Adrenal gland (tissue), 12 donors: ENCODE data around the gene RNASE7. TPM values are rescaled to one million over a fixed set of nuclear protein-coding genes. Genes with fewer than 3 reads are reported as not detected.

ENCODE experiments used
- DNase-seq, 7 donors: peaks; one replicate each; pipeline ENCODE4 v3.0.0-alpha.2; 2019 to 2020
- H3K27ac ChIP-seq, 5 donors: fragments of 200-600 bp; sonication (generic) in 4 of 5; 1 replicate in 3 of 5; 2 replicates in 2 of 5; pipeline versions ENCODE4 v1.5.1 to v1.8.0; 2016 to 2020; ENCODE audit warnings: mild to moderate bottlenecking in 1 of 5
- H3K27me3 ChIP-seq: fragments of 200-600 bp; 2 replicates; pipeline ENCODE4 v1.8.0; 2021
- H3K36me3 ChIP-seq, 2 donors: fragments of 200-600 bp; replicated peaks in 1 of 2; 1 replicate in 1 of 2; 2 replicates in 1 of 2; pipeline versions ENCODE4 v1.5.1 to v1.8.0; 2018 to 2022
- H3K4me1 ChIP-seq, 2 donors: fragments of 200-600 bp; replicated peaks in 1 of 2; 1 replicate in 1 of 2; 2 replicates in 1 of 2; pipeline versions ENCODE4 v1.5.1 to v1.8.0; 2018 to 2021
- H3K4me3 ChIP-seq, 4 donors: fragments of 200-600 bp; sonication (generic) in 3 of 4; one replicate each; pipeline ENCODE4 v1.5.1; 2016 to 2018
- H3K9me3 ChIP-seq, 3 donors: fragments of 200-600 bp; sonication (generic) in 1 of 3; replicated peaks in 1 of 3; 1 replicate in 2 of 3; 2 replicates in 1 of 3; pipeline versions ENCODE4 v1.5.1 to v1.8.0; 2016 to 2021
- CTCF ChIP-seq, 6 experiments: fragments of 450-650 bp in 4 of 6; fragments of 200-600 bp in 2 of 6; sonication (generic) in 1 of 6; IDR thresholded peaks; 1 replicate in 5 of 6; 2 replicates in 1 of 6; pipeline versions ENCODE4 v1.5.1 to v1.8.0; 2016 to 2021; ENCODE audit warnings: antibody characterized with exemption in 6 of 6, mild to moderate bottlenecking in 2 of 6, moderate library complexity in 1 of 6
- POLR2A ChIP-seq, 2 donors: fragments of 450-650 bp; IDR thresholded peaks; one replicate each; pipeline ENCODE4 v1.6.1; 2017; ENCODE audit warnings: antibody characterized with exemption in 2 of 2, mild to moderate bottlenecking in 2 of 2, moderate library complexity in 1 of 2
- WGBS, 4 donors: extraction: QIAGEN DNeasy Blood & Tissue Kit in 2 of 4; methylation state at CpG; one replicate each; pipeline versions ENCODE4 v1.1.5 to v1.1.7; 2013 to 2017; 5-methylcytosine and 5-hydroxymethylcytosine counted together
- intact Hi-C, 2 donors: fragments of 100-400 bp; cut with DNase I; formaldehyde crosslinking; loops; one replicate each; pipeline versions ENCODE4 v1.14.1 to v1.15.0; 2022 to 2023
- polyA plus RNA-seq, 3 donors: library from polyadenylated mRNA; stranded (reverse); fragments of 200-250 nt in 2 of 3; fragments of 350-450 nt in 1 of 3; fragmentation: Illumina TruSeq in 1 of 3; extraction: RNeasy Lipid Tissue Mini Kit (QIAGEN cat#74804) in 1 of 3; gene quantifications; one replicate each; pipeline ENCODE4 v1.2.3, GENCODE V29; 2013 to 2014
- total RNA-seq, 9 donors: library from RNA; depleted of rRNA in 4 of 9; stranded (reverse); fragments of >200 nt in 4 of 9; fragments of 120-200 nt in 1 of 9; fragmentation: NEBNext Ultra II Directional in 1 of 9; extraction: Animal tissue kit (Norgen Biotek cat#: 25700) in 1 of 9; gene quantifications; one replicate each; pipeline versions ENCODE4 v1.1.0 to v1.2.4, GENCODE V29; 2013 to 2023
- donor health status: healthy with polysubstance abuse.
- donor health status: Bipolar disorder and iron deficiency.
- donor health status: DM: yes; HTN: yes; CAD: no.
- donor health status: DM: no; HTN: no; CAD: no.
- donor health status: DM: no; HTN: no; CAD: no.
- donor health status: DM: yes; HTN: yes; CAD: no.

RNASE7 gene
- total and polyA plus RNA-seq, 12 donors = 0.20 to 0.34 TPM; not detected in 10

DNA sequence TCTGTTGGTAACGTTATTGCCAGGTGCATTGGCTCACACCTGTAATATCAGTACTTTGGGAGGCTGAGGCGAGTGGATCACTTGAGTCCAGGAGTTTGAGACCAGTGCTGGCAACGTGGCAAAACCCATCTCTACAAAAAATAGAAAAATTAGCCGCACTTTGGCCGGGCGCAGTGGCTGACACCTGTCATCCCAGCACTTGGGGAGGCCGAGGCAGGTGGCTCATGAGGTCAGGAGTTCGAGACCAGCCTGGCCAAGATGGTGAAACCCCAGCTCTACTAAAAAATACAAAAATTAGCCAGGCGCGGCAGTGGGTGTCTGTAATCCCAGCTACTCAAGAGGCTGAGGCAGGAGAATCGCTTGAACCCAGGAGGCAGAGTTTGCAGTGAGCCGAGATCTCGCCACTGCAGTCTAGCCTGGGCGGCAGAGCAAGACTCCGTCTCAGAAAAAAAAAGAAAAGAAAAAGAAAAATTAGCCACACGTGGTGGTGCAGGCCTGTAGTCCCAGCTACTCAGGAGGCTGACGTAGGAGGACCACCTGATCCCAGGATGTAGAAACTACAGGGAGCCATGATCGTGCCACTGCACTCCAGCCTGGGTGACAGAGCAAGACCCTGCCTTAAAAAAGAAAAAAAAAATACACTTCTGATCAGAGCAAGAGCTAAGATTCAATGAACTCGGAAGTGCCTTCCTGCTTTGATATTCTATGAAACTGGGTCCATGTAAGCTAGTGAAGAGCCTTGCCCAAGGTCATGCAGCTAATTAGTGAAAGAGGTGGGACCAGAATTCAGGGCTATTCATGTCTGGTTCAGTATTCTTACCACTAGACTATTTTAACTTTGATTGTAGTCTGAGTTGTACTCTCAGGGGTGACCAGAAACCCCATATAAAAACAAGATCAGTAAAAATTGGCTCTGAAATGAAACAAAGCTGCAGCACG lies 11.3 kb downstream of the RNASE7 start:
- no peak overlapping the region for H3K27ac ChIP-seq
- DNase-seq = no peak
- TF ChIP-seq CTCF (IDR thresholded peaks at IDR 0.05) = no peak
- no peak for TF ChIP-seq POLR2A (IDR thresholded peaks at IDR 0.05)
- H3K36me3 ChIP-seq = no peaks in the 10 kb centered on the region
- H3K27me3 ChIP-seq = no peaks in the 10 kb centered on the region
- H3K9me3 ChIP-seq = no peaks in the 10 kb centered on the region
- no peak overlapping the region for H3K4me3 ChIP-seq
- peaks cover 11 to 21% of the 10 kb centered on the region in 2 donors for H3K4me1 ChIP-seq
- intact Hi-C loops = no loop called here
- WGBS, 4 donors = 89 to 91% (median 89%) methylated on average over 20 of the region's 20 CpGs

DNA sequence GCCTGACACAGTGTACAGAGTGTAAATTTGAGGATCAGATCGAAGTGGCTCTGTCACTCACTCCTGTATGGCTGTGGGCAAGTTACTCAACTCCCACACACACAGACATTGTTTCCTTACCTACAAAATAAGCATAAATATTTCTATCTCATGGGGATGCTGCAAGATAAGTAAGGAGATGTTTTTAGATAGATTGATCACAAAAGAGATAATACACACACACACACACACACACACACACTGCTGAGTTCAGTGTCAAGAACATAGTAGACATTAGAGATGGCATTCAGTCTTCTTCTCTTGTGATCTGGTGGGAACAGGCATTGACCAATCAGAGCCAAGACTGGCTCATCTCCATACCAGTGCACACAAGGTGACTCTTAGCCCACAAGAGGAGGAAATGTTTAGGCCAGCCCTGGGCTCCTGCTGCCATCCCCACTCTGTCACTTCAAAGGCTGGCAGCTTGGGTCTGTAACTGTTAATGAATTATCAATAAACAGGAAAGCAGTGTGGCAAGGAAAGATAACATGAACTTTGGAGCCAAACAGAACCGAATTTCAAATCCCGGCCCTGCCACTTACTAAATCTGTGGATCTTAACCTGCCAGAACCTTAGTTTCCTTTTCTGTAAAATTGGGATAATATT lies 12.1 kb downstream of the RNASE7 start:
- Histone ChIP-seq H3K36me3 (no peaks in the 10 kb centered on the region), H3K4me1 (peaks cover 3 to 13% of the 10 kb centered on the region in 2 donors), H3K27ac (no peak overlapping the region), H3K4me3 (no peak overlapping the region), H3K27me3 (no peaks in the 10 kb centered on the region), H3K9me3 (no peaks in the 10 kb centered on the region)
- WGBS, 4 donors = 61 to 72% (median 63%) methylated on average over 3 of the region's 3 CpGs
- TF ChIP-seq CTCF (IDR thresholded peaks at IDR 0.05) (no peak), POLR2A (IDR thresholded peaks at IDR 0.05) (no peak)
- intact Hi-C loops = no loop called here
- DNase-seq = no peak

DNA sequence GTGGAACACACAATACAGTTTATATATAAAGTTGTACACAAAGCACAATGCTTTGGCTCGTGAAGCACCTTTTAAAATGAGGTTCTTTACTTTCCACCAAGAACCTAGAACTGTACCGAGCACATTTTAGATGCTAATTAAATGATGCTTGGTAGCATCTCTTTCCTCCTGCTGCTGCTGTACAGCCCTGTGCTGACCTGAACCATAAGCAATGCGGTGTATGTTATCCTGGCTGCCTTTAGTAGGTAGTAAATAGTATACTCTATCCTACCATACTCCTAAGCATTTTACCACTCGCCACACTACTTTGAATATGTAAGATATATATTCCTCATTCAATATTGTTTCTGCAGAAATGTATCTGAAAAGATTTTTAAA lies 12.6 kb downstream of the RNASE7 start:
- WGBS, 4 donors = 75 to 94% (median 86%) methylated on average over 4 of the region's 4 CpGs
- TF ChIP-seq POLR2A (IDR thresholded peaks at IDR 0.05) = no peak
- TF ChIP-seq CTCF (IDR thresholded peaks at IDR 0.05) = no peak

GRCh38 chr14:21055432-21056117 lies 13.4 kb downstream of the RNASE7 start:
- DNase-seq = no peak
- Histone ChIP-seq H3K4me1 (peaks cover 0 to 6% of the 10 kb centered on the region in 2 donors), H3K36me3 (no peaks in the 10 kb centered on the region), H3K27me3 (no peaks in the 10 kb centered on the region), H3K27ac (no peak overlapping the region), H3K9me3 (no peaks in the 10 kb centered on the region), H3K4me3 (no peak overlapping the region)
- TF ChIP-seq POLR2A (IDR thresholded peaks at IDR 0.05) (no peak), CTCF (IDR thresholded peaks at IDR 0.05) (no peak)
- intact Hi-C loops = no loop called here
- WGBS, 4 donors = 76 to 84% (median 80%) methylated on average over 5 of the region's 5 CpGs

More for the DNA sequence above, 12.6 kb downstream of the RNASE7 start:
- Histone ChIP-seq H3K9me3 (no peaks in the 10 kb centered on the region), H3K4me3 (no peak overlapping the region), H3K27ac (no peak overlapping the region), H3K4me1 (peaks cover 0 to 8% of the 10 kb centered on the region in 2 donors), H3K27me3 (no peaks in the 10 kb centered on the region), H3K36me3 (no peaks in the 10 kb centered on the region)
- DNase-seq = no peak
- intact Hi-C loops = no loop called here
